ENCODE results near the gene CPM. TPM values are rescaled to one million over a fixed set of nuclear protein-coding genes. Genes with fewer than 3 reads are reported as not detected.
A peak's percentile ranks its signal among the peaks of the same experiment; 100 is the strongest.
"Not testable (repeated sequence)": the region's sequence is repeated elsewhere in the genome, so short reads cannot be mapped to it uniquely, and the experiment has no call there.

CPM gene
- total RNA-seq, 1 donor from 2014 or later, result under 0.01 TPM

DNA sequence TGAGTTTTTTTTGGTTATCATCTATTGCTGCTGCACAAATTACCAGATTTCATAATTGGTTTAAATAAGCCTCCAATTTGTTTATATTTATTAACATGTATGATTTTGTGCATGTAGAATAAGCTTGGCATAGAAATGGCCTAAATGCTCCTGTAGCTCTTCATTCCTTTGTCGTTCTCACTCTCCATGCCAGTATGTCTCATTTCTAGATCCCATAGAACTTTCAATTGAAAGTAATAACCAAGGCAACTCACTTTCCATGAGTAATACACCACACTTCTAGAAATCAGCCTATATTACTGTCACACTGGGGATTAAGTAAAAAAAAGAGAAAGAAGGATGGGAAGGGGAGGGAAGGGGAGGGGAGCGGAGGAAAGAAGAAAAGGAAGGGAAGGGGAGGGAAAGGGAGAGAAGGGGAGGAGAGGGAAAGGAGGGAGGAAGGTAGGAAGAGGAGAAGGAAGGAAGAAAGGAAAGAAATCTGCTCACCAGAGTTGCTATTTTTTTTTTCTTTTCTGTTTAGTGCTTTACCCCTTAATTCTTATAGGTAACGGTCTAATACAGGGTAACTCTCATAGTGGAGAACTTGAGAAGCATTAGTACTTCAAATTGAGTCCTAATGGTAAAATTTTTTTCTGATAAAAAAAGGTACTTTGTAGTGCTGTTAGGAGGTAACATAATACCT lies 79.4 kb downstream of the CPM start:
- DNase-seq (ENCODE audit: low read depth in 2 of 2), result no peak

DNA sequence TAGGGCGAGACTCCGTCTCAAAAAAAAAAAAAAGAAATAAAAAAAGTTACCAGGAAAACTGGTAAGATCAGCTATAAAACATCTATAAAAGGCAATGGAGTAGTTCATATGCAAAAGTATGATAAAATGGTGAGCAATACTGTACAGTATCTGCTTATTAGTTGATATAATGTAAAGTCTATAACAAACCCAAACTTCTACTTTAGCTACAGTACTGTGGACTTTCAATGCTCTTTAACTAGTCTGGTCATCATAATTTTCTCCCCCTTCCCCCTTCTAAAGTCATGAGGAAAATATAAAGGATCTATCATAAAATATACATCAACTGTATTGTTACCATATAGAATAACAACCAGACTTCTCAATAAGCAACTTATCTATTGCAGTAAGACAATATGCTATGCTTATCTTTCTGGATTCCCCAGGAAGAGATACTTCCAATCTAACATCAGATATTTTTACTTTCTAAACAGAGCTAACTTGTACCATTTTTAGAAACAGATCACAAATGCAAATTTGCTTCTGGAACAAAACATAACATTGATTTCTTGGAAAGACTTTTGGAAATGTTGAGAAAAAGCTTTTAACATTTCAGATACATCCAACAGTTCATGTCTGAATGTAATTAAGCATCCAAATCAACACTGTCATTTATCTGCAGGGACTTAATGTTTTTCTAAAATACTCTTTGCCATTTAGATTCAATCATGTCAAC lies 81.2 kb downstream of the CPM start:
- no peak for DNase-seq (ENCODE audit: low read depth in 2 of 2)

DNA sequence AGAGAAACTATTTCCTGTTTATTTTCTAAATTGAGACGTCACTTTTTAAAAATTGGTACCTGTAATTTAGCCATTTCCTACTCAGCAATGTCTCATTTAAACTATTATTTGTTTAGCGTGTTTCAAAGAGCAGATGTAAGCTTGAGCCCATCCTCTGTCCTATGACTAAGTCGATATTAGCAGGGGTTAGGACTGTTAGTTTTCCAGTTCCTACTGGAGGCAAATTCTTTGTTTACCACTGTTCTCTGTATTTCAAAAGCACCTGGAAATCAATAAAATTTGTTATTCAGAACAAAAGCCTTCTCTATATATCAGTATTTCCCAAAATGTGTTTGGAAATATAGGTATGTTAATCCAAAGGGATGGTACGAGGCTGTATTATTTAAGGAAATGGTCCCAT lies 82.6 kb downstream of the CPM start:
- no peak for DNase-seq (ENCODE audit: low read depth in 2 of 2)

DNA sequence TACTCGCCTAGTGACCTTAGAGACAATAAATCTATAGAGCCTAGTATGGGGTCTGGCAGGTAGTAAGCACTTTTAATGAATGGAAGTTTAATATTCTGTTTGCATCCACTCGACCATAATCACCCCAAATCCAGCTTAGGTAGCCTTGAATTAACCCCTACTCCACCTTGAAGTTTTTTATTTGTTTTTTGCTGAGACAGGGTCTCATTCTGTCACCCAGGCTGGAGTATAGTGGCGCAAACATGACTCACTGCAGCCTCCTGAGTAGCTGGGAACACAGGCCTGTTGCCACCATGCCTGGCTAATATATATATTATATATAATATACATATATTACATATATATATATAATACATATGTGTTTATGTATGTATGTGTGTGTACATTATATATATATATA lies 86.2 kb downstream of the CPM start:
- no peak for DNase-seq (ENCODE audit: low read depth in 2 of 2)

DNA sequence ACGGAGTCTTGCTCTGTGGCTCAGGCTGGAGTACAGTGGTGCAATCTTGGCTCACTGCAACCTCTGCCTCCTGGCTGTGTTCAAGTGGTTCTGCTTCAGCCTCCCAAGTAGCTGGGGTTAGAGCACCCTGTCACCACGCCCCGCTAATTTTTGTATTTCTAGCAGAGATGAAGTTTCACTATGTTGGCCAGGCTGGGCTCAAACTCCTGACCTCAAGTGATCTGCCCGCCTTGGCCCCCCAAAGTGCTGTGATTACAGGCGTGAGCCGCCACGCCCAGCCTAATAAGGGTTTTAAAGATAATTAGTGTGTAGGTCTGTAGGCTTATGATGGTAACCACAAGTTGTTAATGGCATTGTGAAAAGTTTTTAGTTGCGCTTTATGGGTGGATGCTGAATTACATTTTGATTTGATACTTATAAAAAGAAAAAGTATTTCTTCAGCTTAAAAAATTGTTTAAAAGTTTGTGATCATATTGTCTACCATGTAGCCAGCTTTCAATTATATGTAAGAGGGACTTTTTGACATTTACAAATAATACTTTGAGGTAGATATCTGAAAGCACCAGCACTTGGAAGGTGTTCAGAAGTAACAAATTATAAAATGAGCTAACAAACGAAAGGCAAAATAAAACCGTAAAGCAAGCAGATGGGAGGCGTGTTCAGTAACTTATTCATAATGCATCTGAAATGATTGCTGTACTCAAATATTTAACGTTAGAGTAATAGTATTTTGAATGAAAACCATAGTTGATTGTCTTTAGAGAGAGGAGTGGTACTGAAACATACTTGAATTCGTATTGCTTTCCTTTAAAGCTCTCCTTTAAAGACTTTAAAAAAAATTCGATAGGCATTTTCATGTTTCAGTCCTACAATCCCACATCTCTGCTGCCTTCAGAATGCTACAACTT lies 87.9 kb downstream of the CPM start:
- DNase-seq (ENCODE audit: low read depth in 2 of 2), result no peak

DNA sequence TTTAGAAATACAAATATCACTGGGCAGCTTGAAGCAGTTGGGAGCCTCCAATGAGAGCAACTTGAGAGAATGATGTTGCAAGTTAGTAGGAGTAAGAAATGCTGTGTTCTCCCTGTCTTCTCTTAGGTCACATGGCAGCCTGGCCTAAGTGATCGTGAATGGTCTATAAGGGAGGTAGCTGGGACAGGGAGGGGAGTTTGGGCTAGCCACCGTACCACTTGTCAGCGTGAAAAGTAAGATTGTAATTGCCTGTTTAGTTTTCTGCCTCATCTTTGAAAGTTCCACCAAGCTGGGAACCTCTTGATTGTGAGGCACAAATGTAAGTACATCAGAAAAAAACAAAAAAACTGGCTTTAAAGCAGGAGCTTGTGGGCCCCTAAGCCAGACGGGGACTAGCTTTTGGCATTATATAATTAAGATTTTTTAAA lies 88.6 kb downstream of the CPM start:
- DNase-seq (ENCODE audit: low read depth in 2 of 2), result no peak

DNA sequence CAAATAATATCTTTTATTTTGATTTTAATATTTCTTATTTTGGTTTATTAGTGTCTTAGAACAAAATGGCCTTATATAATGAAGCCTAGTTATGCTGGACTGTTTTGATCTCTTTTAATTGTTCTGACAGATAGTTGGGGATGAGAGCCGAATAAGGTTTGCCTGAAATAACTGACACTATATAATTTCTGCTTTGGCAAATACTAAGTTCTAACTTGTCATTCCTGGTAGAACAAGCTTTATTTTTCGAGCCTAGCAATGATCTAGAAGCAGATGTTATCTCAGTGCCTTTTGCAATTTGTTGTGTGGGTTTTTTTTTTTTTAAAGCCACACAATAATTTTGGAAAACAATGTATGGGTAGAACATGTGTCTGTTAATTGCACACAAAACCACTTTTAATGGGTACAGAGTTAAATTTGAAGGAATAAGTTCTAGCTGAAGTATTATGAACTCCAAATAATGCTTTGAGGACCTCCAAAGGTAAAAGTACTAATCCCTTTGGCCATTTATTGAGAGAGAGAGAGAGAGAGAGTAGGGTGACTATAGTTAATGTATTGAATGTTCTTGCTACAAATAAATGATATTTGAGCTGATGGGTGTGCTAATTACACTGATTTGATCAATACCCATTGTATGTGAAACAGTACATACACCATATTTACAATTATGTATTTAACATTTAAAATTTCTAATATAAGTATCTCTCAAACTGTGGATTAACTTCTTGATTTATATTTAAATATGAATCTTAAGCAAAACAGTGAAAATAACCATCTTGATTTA lies 90.0 kb downstream of the CPM start:
- DNase-seq (ENCODE audit: low read depth in 2 of 2), result no peak

DNA sequence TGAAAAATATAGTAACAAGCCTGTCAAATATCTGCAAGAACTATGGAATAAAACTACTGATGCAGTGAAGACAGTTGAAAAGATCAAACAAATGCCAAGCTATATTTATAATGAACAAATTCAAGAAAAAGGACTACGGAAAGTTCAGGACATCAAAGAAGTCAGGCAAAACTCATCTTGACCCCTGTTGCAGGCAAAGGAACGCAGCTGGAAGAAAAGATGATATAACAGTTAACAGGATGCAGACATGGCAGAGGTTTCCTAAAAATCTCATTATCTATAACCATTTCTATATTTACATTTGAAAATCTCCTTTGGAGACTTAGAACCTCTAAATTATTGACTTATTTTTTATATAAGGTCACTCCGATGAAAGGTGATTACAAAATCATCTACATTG lies 90.8 kb downstream of the CPM start:
- no peak for DNase-seq (ENCODE audit: low read depth in 2 of 2)

DNA sequence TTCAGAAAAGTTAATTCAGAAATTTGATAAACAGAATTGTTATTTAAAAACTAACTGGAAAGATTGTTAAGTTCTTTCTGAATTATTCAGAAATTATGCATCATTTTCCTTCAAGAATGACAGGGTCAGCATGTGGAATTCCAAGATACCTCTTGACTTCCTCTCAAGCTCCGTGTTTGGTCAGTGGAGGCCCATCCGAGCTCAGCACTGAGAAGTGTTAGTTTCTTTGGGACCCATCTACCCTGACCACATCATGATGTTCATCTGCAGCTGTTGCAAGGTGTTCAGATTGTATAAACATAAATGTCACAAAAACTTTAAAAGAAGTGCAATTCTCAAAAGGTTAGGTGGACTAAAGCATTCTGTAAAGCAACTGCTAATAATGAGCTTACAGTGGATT lies 91.3 kb downstream of the CPM start:
- DNase-seq (ENCODE audit: low read depth in 2 of 2), result no peak

DNA sequence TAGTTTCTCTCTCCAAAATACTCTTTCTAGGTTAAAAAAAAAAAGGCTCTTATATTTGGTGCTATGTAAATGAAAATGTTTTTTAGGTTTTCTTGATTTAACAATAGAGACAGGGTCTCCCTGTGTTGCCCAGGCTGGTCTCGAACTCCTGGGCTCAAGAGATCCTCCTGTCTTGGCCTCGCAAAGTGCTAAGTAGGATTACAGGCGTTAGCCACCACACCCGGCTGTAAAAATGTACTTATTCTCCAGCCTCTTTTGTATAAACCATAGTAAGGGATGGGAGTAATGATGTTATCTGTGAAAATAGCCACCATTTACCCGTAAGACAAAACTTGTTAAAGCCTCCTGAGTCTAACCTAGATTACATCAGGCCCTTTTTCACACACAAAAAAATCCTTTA lies 91.8 kb downstream of the CPM start:
- not testable (repeated sequence) for DNase-seq (ENCODE audit: low read depth in 2 of 2)

DNA sequence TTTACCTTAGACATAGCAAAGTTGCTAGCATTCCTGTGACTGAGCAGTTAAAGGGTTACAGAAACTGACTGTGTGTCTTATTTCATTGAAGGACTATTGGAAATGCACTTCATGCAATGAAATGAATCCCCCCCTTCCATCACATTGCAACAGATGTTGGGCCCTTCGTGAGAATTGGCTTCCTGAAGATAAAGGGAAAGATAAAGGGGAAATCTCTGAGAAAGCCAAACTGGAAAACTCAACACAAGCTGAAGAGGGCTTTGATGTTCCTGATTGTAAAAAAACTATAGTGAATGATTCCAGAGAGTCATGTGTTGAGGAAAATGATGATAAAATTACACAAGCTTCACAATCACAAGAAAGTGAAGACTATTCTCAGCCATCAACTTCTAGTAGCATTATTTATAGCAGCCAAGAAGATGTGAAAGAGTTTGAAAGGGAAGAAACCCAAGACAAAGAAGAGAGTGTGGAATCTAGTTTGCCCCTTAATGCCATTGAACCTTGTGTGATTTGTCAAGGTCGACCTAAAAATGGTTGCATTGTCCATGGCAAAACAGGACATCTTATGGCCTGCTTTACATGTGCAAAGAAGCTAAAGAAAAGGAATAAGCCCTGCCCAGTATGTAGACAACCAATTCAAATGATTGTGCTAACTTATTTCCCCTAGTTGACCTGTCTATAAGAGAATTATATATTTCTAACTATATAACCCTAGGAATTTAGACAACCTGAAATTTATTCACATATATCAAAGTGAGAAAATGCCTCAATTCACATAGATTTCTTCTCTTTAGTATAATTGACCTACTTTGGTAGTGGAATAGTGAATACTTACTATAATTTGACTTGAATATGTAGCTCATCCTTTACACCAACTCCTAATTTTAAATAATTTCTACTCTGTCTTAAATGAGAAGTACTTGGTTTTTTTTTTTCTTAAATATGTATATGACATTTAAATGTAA lies 93.5 kb downstream of the CPM start:
- DNase-seq (ENCODE audit: low read depth in 2 of 2), result no peak

DNA sequence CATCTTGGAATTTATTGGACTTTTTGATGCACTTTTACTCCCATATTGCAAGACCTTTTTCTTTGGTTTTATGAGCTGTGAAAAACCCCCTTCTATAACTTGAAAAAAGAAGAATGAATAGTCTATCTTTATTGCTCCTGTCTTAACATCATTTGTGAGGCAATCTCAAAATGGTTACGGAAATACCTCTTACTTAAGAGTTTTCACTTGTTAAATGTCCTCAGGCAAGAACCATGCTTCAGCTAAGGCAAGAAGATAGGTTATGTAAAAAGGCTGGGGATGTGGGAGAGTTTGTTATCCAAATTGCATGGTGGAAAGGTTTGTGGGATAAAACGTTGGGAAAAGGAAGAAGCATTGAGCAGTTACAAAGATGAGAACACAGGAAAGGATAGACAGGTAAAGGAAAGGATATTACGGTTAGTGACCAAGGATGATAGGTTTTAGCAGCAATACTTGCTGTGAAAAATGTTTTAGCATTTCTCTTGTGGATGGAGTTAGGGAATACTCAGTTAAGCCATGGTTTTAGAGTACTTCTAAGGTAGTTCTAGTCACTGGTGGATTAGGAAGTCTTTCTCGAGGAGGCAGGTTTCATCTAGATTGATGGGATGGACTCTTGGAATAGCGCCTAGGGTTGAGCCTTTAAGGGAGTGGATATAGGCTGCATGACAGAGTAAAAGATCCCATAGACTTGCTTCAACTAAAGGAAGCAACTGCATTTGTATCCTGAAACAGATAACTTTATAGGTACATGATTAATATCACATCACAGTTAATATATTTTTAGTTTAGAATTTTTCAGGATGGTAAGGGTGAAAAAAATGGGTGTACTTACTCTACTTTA lies 94.7 kb downstream of the CPM start:
- DNase-seq (ENCODE audit: low read depth in 2 of 2), result no peak

DNA sequence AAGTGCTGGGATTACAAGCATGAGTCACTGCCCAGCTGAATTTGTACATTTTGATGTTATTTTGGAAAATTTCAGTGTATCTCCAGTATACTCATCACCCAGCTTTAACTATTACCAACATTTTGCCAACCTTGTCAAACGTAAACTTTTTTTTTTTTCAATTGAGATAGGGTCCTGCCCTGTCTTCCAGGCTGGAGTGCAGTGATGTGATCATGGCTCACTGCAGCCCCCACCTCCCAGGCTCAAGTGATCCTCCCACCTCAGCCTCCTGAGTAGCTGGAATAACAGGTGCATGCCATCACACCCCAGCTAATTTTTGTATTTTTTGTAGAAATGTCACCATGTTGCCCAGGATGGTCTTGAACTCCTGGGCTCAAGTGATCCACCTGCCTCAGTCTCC lies 95.8 kb downstream of the CPM start:
- no peak for DNase-seq (ENCODE audit: low read depth in 2 of 2)

DNA sequence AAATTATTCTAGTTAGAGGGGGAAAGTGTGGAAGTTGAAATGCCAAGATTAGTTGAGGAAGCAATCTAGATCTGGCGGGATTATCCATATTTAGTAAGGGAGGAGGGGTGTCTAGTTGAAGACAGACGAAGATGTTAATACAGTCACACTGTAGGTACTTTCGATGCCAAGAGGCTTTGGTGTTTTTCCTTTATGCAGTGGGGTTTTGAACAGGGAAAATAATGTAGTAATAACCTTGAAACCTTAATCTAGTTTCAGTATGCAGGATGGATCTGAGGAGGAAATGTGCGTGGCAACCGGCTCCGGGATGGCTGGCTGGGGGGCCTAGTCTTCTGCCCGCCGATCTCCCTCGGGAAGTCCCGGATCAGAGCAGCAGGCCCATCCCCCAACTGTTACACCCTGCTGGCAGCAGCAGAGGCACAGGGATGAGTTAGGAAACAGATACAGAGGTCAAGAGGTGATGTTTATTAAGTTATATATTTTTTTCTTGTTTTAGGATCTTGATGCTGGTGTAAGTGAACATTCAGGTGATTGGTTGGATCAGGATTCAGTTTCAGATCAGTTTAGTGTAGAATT lies 97.5 kb downstream of the CPM start:
- peak in 1 of 2 donors; percentile 31 for DNase-seq (ENCODE audit: low read depth in 2 of 2)

DNA sequence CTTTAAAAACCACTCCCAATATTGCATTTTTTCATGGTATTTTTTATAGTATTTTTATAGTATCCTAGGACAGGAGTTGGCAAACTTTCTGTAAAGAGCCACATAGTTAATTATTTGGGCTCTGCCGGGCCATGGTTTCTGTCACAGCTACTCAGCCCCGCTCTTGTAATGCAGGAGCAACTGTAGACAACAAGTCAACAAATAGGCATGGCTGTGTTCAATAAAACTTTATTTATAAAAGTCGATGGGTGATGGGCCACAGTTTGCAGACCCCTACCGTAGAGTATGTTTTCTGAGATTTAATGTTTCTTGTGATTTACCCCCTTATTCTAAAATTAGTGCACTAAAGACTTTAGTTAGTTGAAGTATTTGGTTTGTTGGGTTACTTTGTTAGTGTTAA lies 99.5 kb downstream of the CPM start:
- no peak for DNase-seq (ENCODE audit: low read depth in 2 of 2)

DNA sequence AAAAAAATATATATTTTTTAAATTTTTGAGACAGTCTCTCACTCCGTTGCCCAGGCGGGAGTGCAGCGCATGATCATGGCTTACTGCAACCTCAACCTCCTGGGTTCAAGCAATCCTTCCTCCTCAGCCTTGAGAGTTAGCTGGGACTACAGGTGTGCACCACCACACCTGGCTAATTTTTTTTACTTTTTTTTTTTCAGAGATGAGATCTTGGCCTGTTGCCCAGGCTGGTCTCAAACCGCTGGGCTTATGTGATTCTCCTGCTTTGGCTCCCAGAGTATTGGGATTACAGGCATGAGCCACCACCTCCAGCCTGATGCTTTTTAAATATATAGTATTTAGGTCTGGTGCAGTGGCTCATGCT lies 100.5 kb downstream of the CPM start:
- no peak for DNase-seq (ENCODE audit: low read depth in 2 of 2)

DNA sequence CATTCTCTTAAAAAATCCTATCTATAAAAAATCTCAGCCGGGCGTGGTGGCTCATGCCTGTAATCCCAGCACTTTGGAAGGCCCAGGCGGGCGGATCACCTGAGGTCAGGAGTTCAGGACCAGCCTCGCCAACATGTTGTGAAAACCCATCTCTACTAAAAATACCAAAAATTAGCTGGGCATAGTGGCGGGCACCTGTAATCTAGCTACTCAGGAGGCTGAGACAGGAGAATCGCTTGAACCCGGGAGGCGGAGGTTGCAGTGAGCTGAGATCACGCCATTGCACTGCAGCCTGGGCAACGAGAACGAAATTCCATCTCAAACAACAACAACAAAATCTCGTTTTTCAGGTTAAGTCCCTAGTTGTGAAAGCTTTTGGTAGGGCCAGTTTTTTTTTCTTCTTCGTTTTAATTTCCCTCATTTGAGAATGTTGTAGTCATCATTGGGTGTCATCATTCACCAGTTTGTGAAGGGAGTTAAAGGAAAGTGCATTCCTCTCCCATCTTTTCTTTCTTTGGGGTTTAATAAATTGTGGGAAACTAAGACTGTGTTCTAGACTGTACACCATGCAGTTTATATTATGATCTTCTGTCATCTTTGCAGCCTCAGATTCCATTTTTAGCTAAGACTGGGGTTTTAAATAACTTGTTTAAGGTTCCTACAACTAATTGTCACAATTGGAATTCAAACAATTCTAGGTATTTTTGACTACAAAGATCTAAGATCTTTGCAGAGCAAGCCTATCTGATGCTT lies 101.0 kb downstream of the CPM start:
- no peak for DNase-seq (ENCODE audit: low read depth in 2 of 2)

DNA sequence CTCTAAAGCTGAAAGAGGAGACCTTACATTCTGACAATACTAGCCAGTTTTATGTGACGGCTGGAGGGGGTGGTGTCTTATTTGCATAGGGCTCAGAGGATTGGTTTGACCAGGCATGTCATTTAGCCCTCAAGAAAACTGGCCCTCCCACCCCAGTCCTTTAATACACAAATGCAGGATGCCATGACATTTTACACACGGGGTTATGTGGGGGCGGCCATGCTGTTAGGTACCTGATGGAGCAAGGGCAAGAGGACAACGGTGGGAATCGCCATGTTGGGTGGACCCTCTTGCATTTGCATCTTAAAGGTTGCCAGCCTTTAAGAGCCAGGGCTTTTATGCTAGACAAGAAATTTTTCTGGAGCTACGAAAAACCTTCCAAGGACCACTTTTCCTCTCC lies 101.7 kb downstream of the CPM start:
- no peak for DNase-seq (ENCODE audit: low read depth in 2 of 2)

Measured in lung microvascular endothelial cell (primary cell).